Amniotic stem cell (primary cell): ENCODE results near the gene NUDT22.

ENCODE experiments used
- DNase-seq: peaks from one replicate; lab custom pipeline; 2025; lab: John Stamatoyannopoulos, UW

Gene NUDT22

DNA sequence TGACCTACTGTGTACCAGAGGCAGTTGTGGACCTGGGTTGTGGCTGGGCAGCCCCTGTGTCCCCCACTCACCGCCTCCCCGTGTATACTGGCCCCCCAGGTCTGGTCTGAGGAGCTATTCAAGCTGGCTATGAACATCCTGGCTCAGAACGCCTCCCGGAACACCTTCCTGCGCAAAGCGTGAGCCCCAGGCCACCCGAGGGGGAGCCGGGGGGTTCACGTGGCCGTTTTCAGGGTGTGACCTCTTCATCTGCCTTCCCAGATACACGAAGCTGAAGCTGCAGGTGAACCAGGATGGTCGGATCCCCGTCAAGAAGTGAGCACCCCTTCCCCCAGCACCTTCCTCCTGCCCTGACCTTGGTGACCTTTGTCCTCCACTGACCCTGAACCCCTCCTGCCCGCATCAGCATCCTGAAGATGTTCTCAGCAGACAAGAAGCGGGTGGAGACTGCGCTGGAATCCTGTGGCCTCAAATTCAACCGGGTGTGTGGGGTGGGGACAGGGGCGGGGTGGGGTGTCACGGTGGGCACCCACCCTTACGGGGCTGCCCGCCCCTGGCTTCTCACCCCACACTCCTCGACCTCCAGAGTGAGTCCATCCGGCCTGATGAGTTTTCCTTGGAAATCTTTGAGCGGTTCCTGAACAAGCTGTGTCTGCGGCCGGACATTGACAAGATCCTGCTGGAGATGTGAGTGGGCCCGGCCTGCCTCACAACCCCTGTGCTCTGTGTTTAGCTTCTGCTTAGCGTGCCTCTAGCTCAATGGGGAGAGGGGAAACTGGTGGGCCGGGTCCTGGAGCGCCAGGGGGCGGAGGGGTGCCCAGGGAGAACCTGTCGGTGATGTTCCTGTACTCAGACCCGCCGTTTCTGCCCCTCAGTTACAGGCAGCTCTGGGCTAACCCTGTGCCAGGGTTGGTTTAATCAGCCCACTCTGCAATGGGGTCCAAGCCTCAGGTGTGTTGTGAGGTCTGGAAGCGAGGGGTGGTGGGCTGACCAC is 29.4 kb downstream of the NUDT22 start:
- no peak for DNase-seq

- no peak for DNase-seq
Measured at GRCh38 chr11:64256300-64256699, 30.2 kb downstream of the NUDT22 start.

- DNase-seq, result no peak
Measured at GRCh38 chr11:64258356-64258755, 32.3 kb downstream of the NUDT22 start.

GRCh38 chr11:64258946-64259532 is 33.0 kb downstream of the NUDT22 start:
- DNase-seq, result no peak

GRCh38 chr11:64259533-64260067 is 33.5 kb downstream of the NUDT22 start:
- DNase-seq, result no peak

- no peak for DNase-seq
Measured at GRCh38 chr11:64260147-64260708, 34.2 kb downstream of the NUDT22 start.

GRCh38 chr11:64261556-64262080 is 35.5 kb downstream of the NUDT22 start:
- DNase-seq, result no peak

DNA sequence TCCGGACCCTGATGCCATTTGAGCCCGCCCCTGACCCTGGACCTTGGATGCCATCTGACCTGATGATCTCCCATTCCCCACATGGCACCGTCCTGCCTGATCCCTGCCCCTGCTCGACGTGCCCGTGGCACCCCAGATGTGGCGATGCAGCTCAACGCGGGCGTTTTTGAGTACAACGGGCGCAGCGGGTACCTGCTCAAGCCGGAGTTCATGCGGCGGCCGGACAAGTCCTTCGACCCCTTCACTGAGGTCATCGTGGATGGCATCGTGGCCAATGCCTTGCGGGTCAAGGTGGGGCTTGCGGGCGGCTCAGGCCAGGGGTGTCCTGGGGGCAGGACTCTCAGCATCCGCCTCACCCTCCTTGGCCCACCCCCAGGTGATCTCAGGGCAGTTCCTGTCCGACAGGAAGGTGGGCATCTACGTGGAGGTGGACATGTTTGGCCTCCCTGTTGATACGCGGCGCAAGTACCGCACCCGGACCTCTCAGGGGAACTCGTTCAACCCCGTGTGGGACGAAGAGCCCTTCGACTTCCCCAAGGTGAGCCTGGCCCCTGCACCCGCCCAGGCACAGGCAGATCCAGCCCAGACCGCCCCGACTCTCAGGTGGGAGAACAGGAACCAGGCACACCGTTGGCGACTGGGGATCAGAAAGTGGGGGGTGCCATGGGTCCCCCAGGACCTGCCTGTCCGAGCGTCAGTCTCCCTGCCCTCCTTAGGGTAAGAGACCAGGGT is 36.4 kb downstream of the NUDT22 start:
- DNase-seq, result no peak

DNA sequence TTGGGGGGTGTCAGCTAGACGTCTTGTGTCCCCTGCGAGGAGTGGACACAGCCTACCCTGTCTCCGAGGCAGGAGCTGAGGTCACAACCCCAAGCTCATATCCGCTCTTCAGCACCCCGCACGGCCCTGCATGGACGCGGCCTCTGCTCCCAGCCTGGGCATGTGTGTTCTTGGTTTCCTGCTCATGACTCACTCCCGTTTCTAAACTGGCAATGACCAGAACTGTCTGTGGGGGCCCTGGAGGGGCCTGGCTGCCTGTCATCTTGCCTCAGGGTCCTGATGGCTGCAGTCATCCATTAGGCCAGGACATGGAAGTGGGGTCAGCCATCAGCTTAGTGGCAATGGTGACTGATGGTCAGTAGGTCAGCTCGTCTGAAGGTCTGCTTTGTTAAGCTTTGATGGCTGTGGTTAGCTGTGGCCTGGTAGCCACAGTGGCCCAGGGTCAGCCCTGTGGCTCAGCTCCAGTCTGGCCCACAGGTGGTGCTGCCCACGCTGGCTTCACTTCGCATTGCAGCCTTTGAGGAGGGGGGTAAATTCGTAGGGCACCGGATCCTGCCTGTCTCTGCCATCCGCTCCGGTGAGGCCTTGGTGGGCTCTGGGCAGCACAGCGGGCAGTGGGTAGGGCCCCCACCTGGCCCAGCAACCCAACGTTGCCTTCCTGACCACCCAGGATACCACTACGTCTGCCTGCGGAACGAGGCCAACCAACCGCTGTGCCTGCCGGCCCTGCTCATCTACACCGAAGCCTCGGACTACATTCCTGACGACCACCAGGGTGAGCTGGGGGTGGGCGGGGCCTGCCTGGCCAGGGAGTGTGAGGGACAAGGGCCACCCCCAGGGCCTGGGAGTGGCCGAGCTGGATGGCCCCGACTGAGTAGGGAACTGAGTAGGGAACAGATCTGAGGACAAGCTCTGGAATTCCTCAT is 37.2 kb downstream of the NUDT22 start:
- DNase-seq, result no peak

GRCh38 chr11:64263947-64264317 is 37.9 kb downstream of the NUDT22 start:
- DNase-seq, result no peak

- DNase-seq, result no peak
Measured at GRCh38 chr11:64264371-64264852, 38.3 kb downstream of the NUDT22 start.

- DNase-seq, result no peak
Measured at GRCh38 chr11:64265176-64266160, 39.4 kb downstream of the NUDT22 start.

- no peak for DNase-seq
Measured at GRCh38 chr11:64266339-64266738, 40.3 kb downstream of the NUDT22 start.

GRCh38 chr11:64267207-64267945 is 41.3 kb downstream of the NUDT22 start:
- DNase-seq, result no peak

DNA sequence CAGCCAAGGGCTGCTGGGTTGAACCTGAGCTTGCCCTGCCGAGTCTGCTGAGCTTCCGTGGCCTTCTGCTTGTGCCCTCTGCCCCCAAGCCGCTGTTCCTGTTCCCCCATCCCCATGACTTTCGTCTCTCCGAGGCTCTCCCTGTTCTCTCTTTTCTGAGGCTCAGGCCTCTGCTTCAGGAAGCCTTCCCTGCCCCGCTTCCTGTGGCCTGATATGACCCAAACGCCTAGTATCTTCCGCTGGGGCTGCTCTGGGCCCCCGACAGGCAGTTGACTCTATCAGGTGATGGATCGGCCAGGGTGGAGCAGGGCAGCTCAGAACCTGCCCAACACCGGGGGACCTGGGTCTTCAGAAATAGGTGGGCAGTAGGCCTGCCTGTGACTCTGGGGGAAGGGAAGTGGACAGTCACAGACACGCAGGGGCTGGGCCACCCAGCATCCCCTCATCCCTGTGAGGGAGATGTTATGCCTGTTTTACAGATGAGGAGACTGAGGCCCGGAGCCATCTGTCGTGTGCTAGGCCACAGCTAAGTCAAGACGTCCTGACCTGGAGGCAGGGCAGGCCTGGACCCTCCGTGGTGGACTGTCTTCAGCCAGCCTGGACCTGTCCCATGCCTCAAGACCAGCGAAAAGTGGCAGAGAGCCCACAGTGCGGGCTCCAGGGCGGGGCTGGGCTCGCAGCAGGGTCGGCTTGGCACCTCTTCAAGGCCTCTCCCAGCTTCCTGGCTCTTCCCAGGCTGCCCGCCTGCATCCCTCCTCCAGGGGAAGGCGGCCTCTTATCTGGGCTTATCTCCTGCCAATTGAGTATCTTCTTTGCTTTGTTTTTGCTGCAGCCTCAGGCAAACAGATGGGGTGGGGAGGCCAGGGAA is 42.2 kb downstream of the NUDT22 start:
- DNase-seq, result no peak

- DNase-seq, result no peak
Measured at GRCh38 chr11:64268893-64269539, 42.9 kb downstream of the NUDT22 start.
